HepG2 (cell line): ENCODE data around the gene IDNK. TPM values are rescaled to one million over a fixed set of nuclear protein-coding genes. Genes with fewer than 3 reads are reported as not detected.

Source experiments
- CREM ChIP-seq, 2 experiments: sonication (generic) in 1 of 2; formaldehyde crosslinking in 1 of 2; IDR thresholded peaks; 2 replicates each; pipeline versions ENCODE4 v1.4.0 to v1.6.1; 2016 to 2020; ENCODE audit warnings: antibody characterized with exemption in 1 of 2, mild to moderate bottlenecking in 1 of 2, missing genetic modification reagents in 1 of 2
- HDAC6 ChIP-seq: fragments of 200-600 bp; sonication (generic); IDR thresholded peaks from 2 replicates; pipeline ENCODE4 v1.7.0; 2017; ENCODE audit warnings: mild to moderate bottlenecking, antibody characterized with exemption, low read length, low read depth
- IRF2 ChIP-seq: IDR thresholded peaks from 2 replicates; pipeline ENCODE4 v1.6.1; 2018; ENCODE audit warnings: missing genetic modification reagents, missing compliant biosample characterization
- MBNL3 ChIP-seq: fragments of 250-450 bp; sonication (Bioruptor Pico); conservative IDR thresholded peaks from 2 replicates; pipeline ENCODE4 v1.8.0; 2022; ENCODE audit warnings: mild to moderate bottlenecking, inconsistent platforms
- NR1H2 ChIP-seq: sonication (generic); formaldehyde crosslinking; IDR thresholded peaks from 2 replicates; pipeline ENCODE4 v1.8.1; 2022; ENCODE audit warnings: low read depth, missing genetic modification reagents, borderline replicate concordance
- RAD51 ChIP-seq: fragments of 450-650 bp; IDR thresholded peaks from 2 replicates; pipeline ENCODE4 v1.6.1; 2016; ENCODE audit warnings: borderline replicate concordance
- REXO4 ChIP-seq: sonication (generic); formaldehyde crosslinking; IDR thresholded peaks from 2 replicates; pipeline ENCODE4 v1.8.0; 2022; ENCODE audit warnings: missing genetic modification reagents, mild to moderate bottlenecking, borderline replicate concordance
- ZBTB3 ChIP-seq: sonication (generic); formaldehyde crosslinking; IDR thresholded peaks from 2 replicates; pipeline ENCODE4 v1.4.0; 2020; ENCODE audit warnings: low read depth, mild to moderate bottlenecking, moderate library complexity, missing genetic modification reagents, borderline replicate concordance
- ZKSCAN1 ChIP-seq: fragments of 150-350 bp; IDR thresholded peaks from 2 replicates; pipeline ENCODE4 v1.6.1; 2014; ENCODE audit warnings: low read length
- ZNF747 ChIP-seq: sonication (generic); formaldehyde crosslinking; IDR thresholded peaks from 2 replicates; pipeline ENCODE4 v1.8.1; 2023; ENCODE audit warnings: missing genetic modification reagents, mild to moderate bottlenecking, borderline replicate concordance
- ZSCAN29 ChIP-seq: sonication (generic); formaldehyde crosslinking; conservative IDR thresholded peaks from 2 replicates; pipeline ENCODE4 v1.4.0; 2020; ENCODE audit warnings: mild to moderate bottlenecking, missing genetic modification reagents
- polyA plus RNA-seq, 8 experiments: library from polyadenylated mRNA; depleted of rRNA in 3 of 8; stranded (reverse) in 7 of 8; unstranded in 1 of 8; fragments of >200 nt; fragmentation: Illumina TruSeq in 4 of 8; extraction: Trizol in 4 of 8; gene quantifications; 2 replicates each; pipeline versions ENCODE4 v1.2.1 to v1.2.3, GENCODE V29; 2011 to 2016; ENCODE audit warnings: low read depth in 4 of 8, missing spikeins in 1 of 8, mixed read lengths in 1 of 8; ENCODE audit not compliant: insufficient read depth in 1 of 8
- total RNA-seq, 5 experiments: library from RNA; depleted of rRNA; stranded (reverse); fragments of >200 nt; fragmentation: Illumina TruSeq; extraction: Trizol; gene quantifications; 2 replicates each; pipeline ENCODE4 v1.2.3, GENCODE V29; 2016; ENCODE audit warnings: low read depth in 1 of 5
- TF ChIP-seq, protein P1 (sequence below), 2 experiments: sonication (generic) in 1 of 2; formaldehyde crosslinking in 1 of 2; IDR thresholded peaks; 2 replicates each; pipeline versions ENCODE4 v1.5.1 to v1.6.1; 2011 to 2020; ENCODE audit warnings: borderline replicate concordance in 1 of 2, low read depth in 1 of 2, low read length in 1 of 2, mild to moderate bottlenecking in 1 of 2, missing genetic modification reagents in 1 of 2, moderate library complexity in 1 of 2
- TF ChIP-seq, protein P2 (sequence below): sonication (generic); formaldehyde crosslinking; IDR thresholded peaks from 2 replicates; pipeline ENCODE4 v1.9.0; 2021; ENCODE audit warnings: mild to moderate bottlenecking, missing genetic modification reagents
- TF ChIP-seq, protein P3 (sequence below): sonication (generic); formaldehyde crosslinking; IDR thresholded peaks from 2 replicates; pipeline ENCODE4 v1.8.0; 2022; ENCODE audit warnings: mild to moderate bottlenecking, missing genetic modification reagents, moderate library complexity
- TF ChIP-seq, protein P4 (sequence below): sonication (generic); formaldehyde crosslinking; IDR thresholded peaks from 2 replicates; pipeline ENCODE4 v1.8.0; 2022; ENCODE audit warnings: missing genetic modification reagents, low read depth, mild to moderate bottlenecking, borderline replicate concordance
- TF ChIP-seq, protein P5 (sequence below): sonication (generic); formaldehyde crosslinking; conservative IDR thresholded peaks from 2 replicates; pipeline ENCODE4 v1.8.1; 2023; ENCODE audit warnings: missing genetic modification reagents

IDNK gene
- total and polyA plus RNA-seq, 2 of the 13 experiments (the other 11 are each of a cell fraction or from before 2014, with no cell fraction given): 3.1 to 4.8 TPM

DNA sequence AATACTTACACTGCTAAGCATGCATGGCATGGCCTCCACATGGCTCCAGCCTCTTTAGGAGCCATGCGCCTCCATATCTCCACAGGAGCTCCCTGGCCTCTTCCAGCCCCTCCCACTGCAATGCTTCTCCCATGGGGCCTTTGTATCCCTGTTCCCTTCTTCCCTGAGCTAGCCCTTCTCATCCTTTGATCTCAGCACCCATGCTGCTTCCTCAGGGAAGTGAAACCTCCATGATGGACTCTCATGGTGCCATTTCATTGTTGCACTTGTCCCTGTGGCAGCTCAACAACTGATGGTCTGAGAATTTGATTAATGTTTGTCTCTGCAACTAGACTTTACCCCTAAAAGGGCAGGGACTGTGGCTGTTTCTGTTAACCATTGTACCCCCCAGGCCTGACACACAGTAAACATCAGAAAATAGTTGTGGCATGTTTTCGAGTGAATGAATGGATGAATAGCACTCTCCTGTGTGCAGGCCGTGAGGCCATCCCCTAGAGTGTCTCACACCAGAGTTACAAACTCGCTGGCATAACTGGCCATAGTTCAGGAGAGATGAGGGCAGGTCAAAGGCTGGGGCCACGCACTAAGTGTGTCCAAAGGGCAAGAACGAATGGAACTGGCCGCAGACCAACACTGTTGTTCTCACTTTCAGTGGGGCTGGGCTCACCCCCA, 6.6 kb downstream of the IDNK start (continued):
- TF ChIP-seq, protein P1, sequence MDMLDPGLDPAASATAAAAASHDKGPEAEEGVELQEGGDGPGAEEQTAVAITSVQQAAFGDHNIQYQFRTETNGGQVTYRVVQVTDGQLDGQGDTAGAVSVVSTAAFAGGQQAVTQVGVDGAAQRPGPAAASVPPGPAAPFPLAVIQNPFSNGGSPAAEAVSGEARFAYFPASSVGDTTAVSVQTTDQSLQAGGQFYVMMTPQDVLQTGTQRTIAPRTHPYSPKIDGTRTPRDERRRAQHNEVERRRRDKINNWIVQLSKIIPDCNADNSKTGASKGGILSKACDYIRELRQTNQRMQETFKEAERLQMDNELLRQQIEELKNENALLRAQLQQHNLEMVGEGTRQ (IDR thresholded peaks at IDR 0.05; ENCODE audit: low read depth, low read length): no peak
- TF ChIP-seq, protein P1 (CRISPR knock-in tag; IDR thresholded peaks at IDR 0.05; ENCODE audit: borderline replicate concordance): no peak
- TF ChIP-seq CREM (IDR thresholded peaks at IDR 0.05) (peak; percentile 70), CREM (CRISPR knock-in tag; IDR thresholded peaks at IDR 0.05) (no peak), ZKSCAN1 (no peak), RAD51 (no peak), ZBTB3 (CRISPR knock-in tag) (no peak), ZSCAN29 (CRISPR knock-in tag) (no peak; the same call in 1 of the 2 replicates), MBNL3 (no peak), REXO4 (CRISPR knock-in tag) (no peak), ZNF747 (CRISPR knock-in tag) (no peak), HDAC6 (no peak), IRF2 (CRISPR knock-in tag) (peak; percentile 68; the same call in 1 of the 2 replicates), NR1H2 (CRISPR knock-in tag) (no peak)
- TF ChIP-seq, protein P2, sequence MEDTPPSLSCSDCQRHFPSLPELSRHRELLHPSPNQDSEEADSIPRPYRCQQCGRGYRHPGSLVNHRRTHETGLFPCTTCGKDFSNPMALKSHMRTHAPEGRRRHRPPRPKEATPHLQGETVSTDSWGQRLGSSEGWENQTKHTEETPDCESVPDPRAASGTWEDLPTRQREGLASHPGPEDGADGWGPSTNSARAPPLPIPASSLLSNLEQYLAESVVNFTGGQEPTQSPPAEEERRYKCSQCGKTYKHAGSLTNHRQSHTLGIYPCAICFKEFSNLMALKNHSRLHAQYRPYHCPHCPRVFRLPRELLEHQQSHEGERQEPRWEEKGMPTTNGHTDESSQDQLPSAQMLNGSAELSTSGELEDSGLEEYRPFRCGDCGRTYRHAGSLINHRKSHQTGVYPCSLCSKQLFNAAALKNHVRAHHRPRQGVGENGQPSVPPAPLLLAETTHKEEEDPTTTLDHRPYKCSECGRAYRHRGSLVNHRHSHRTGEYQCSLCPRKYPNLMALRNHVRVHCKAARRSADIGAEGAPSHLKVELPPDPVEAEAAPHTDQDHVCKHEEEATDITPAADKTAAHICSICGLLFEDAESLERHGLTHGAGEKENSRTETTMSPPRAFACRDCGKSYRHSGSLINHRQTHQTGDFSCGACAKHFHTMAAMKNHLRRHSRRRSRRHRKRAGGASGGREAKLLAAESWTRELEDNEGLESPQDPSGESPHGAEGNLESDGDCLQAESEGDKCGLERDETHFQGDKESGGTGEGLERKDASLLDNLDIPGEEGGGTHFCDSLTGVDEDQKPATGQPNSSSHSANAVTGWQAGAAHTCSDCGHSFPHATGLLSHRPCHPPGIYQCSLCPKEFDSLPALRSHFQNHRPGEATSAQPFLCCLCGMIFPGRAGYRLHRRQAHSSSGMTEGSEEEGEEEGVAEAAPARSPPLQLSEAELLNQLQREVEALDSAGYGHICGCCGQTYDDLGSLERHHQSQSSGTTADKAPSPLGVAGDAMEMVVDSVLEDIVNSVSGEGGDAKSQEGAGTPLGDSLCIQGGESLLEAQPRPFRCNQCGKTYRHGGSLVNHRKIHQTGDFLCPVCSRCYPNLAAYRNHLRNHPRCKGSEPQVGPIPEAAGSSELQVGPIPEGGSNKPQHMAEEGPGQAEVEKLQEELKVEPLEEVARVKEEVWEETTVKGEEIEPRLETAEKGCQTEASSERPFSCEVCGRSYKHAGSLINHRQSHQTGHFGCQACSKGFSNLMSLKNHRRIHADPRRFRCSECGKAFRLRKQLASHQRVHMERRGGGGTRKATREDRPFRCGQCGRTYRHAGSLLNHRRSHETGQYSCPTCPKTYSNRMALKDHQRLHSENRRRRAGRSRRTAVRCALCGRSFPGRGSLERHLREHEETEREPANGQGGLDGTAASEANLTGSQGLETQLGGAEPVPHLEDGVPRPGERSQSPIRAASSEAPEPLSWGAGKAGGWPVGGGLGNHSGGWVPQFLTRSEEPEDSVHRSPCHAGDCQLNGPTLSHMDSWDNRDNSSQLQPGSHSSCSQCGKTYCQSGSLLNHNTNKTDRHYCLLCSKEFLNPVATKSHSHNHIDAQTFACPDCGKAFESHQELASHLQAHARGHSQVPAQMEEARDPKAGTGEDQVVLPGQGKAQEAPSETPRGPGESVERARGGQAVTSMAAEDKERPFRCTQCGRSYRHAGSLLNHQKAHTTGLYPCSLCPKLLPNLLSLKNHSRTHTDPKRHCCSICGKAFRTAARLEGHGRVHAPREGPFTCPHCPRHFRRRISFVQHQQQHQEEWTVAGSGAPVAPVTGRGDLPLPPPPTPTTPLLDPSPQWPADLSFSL: peak; percentile 69; the same call in 1 of the 2 replicates
- TF ChIP-seq, protein P3, sequence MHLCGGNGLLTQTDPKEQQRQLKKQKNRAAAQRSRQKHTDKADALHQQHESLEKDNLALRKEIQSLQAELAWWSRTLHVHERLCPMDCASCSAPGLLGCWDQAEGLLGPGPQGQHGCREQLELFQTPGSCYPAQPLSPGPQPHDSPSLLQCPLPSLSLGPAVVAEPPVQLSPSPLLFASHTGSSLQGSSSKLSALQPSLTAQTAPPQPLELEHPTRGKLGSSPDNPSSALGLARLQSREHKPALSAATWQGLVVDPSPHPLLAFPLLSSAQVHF (CRISPR knock-in tag): no peak
- TF ChIP-seq, protein P4, sequence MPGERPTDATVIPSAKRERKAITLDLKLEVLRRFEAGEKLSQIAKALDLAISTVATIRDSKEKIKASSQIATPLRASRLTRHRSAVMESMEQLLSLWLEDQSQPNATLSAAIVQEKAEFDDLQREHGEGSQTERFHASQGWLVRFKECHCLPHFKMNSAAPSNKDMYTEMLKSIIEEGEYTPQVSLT (CRISPR knock-in tag): no peak
- TF ChIP-seq, protein P5, sequence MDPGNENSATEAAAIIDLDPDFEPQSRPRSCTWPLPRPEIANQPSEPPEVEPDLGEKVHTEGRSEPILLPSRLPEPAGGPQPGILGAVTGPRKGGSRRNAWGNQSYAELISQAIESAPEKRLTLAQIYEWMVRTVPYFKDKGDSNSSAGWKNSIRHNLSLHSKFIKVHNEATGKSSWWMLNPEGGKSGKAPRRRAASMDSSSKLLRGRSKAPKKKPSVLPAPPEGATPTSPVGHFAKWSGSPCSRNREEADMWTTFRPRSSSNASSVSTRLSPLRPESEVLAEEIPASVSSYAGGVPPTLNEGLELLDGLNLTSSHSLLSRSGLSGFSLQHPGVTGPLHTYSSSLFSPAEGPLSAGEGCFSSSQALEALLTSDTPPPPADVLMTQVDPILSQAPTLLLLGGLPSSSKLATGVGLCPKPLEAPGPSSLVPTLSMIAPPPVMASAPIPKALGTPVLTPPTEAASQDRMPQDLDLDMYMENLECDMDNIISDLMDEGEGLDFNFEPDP (CRISPR knock-in tag): 0 out of 2 replicates have a peak, but pooled peaks have one; percentile 51
